Activated naive CD8-positive, alpha-beta T cell (primary cell): ENCODE measurements around the gene ZNF277.
"Not testable (repeated sequence)": the region's sequence is repeated elsewhere in the genome, so short reads cannot be mapped to it uniquely, and the experiment has no call there.

Experiments used
- H3K27ac Mint-ChIP-seq: one replicate; pipeline ENCODE4 v1.8.0; 2021; ENCODE audit warnings: mixed read lengths
- H3K27me3 Mint-ChIP-seq: one replicate; pipeline ENCODE4 v1.8.0; 2021; ENCODE audit warnings: mixed read lengths
- H3K36me3 Mint-ChIP-seq: one replicate; pipeline ENCODE4 v1.8.0; 2021; ENCODE audit warnings: mixed read lengths
- H3K4me1 Mint-ChIP-seq: one replicate; pipeline ENCODE4 v1.8.0; 2021; ENCODE audit warnings: low read depth, mixed read lengths
- H3K4me3 Mint-ChIP-seq: one replicate; pipeline ENCODE4 v1.8.0; 2021; ENCODE audit warnings: mild to moderate bottlenecking, mixed read lengths
- H3K9me3 Mint-ChIP-seq: one replicate; pipeline ENCODE4 v1.8.0; 2021; ENCODE audit warnings: low read depth, mixed read lengths

ZNF277 gene

DNA sequence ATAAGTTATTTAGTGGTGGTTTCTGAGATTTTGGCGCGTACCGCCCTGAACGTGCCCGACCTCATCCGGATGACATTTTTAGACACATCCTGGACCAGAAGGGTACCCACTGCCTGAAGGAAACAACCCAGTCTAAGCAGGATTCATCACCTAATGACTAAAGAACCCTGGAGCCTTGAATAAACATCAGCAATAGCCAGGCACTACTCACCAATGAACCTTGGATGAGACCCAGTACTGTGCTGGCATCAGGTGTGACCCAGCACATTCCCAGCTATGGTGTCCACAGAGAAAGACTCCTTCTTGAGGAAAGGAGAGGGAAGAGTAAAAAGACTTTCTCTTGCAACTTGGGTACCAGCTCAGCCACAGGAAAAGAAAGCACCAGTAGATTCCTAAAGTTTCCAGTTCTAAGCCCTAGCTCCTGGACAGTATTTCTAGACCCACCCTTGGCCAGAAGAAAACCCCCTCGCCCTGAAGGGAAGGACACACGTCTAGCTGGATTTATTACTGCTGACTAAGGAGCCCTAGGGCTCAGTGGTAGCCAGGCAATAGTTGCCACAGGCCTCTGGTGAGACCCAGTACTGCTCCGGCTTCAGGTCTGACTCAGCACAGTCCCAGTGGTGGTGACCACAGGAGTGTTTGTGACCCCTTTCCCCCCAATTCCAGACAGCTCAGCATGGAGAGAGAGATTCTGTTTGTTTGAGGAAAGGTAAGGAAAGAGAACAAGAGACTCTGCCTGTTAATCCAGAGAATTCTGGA lies 32.5 kb downstream of the ZNF277 start:
- no peak overlapping the region for H3K4me3 Mint-ChIP-seq
- no peaks in the 10 kb centered on the region for H3K27me3 Mint-ChIP-seq
- H3K4me1 Mint-ChIP-seq, result peaks cover 3% of the 10 kb centered on the region
- H3K9me3 Mint-ChIP-seq, result peaks cover 22% of the 10 kb centered on the region
- no peak overlapping the region for H3K27ac Mint-ChIP-seq
- peaks cover 24% of the 10 kb centered on the region for H3K36me3 Mint-ChIP-seq

DNA sequence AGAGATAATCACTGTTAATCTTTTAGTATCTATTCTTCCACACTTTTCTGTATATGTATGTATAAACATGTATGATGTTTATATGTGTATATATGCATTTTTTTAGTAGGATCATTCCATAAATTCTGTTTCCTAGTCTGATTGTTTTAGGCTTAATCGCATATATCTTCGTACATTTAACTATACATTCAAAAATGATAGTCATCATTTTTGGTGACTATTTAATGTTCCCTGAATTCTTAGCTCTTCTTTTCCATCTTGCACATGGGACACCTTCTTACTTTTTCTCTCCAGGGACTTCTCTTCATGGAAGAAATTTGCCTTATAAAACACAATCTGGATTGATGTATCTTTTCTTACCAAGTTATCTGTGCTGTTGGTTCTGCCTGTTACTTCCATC lies 42.1 kb downstream of the ZNF277 start:
- H3K4me3 Mint-ChIP-seq, result no peak overlapping the region
- peaks cover 15% of the 10 kb centered on the region for H3K36me3 Mint-ChIP-seq
- H3K4me1 Mint-ChIP-seq, result peaks cover 31% of the 10 kb centered on the region
- no peaks in the 10 kb centered on the region for H3K27me3 Mint-ChIP-seq
- H3K9me3 Mint-ChIP-seq, result no peaks in the 10 kb centered on the region
- no peak overlapping the region for H3K27ac Mint-ChIP-seq

DNA sequence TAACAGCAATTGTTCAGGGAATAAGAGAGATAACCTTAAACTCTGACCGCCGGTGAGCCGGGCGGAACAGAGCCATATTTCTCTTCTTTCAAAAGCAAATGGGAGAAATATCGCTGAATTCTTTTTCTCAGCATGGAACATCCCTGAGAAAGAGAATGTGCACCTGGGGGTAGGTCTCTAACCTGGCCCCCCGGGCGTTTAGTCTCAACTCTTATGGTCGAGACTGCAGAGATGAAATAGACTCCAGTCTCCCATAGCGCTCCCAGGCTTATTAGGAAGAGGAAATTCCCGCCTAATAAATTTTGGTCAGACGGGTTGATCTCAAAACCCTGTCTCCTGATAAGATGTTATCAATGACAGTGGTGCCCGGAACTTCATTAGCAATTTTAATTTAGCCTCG lies 43.5 kb downstream of the ZNF277 start:
- not testable (repeated sequence) for H3K27me3 Mint-ChIP-seq, H3K27ac Mint-ChIP-seq, H3K9me3 Mint-ChIP-seq, H3K4me3 Mint-ChIP-seq
- Mint-ChIP-seq H3K4me1 (peaks cover 41% of the 10 kb centered on the region), H3K36me3 (peaks cover 13% of the 10 kb centered on the region)

DNA sequence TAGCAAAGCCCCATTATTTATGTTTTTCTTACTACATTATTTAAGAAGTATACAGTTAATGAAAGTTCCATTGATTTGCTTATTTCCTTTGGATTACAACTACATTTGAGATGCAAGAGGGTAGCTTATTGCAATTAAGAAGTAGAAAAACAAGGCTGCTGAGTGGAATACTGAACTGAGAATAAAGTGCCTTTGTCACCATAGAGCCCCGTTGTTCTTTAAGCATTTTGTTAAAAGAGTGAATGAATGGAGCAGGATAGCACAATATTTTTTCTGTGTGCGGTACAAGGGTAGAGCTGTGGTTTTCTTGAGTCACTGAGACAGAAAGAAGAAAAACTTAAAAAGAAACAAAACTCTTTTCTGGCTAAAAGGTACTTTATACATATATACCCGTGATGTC lies 45.6 kb downstream of the ZNF277 start:
- Mint-ChIP-seq H3K4me3 (no peak overlapping the region), H3K36me3 (peaks cover 13% of the 10 kb centered on the region), H3K9me3 (no peaks in the 10 kb centered on the region), H3K27ac (peak overlapping the region; percentile 31), H3K4me1 (peaks cover 50% of the 10 kb centered on the region), H3K27me3 (no peaks in the 10 kb centered on the region)

DNA sequence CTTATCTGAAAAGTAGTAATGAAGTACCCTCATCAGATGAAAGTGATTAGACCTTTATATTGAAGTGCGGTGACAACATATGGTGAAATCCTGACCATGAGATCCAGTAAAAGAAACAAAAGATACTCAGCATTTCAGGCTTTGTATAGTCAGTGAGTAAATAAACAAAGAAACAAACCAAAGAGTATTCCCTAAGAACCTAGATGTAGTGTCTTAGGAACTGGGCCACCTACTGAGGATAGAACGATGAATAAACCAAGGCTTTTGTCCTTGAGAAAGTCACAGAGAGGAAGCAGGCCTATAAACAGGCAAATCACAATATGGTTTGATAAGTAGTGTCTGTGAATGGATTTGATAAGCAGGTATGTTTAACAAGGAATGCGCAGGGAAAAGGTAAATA lies 46.2 kb downstream of the ZNF277 start:
- Mint-ChIP-seq H3K4me1 (peaks cover 50% of the 10 kb centered on the region), H3K27me3 (no peaks in the 10 kb centered on the region), H3K36me3 (peaks cover 13% of the 10 kb centered on the region), H3K9me3 (no peaks in the 10 kb centered on the region), H3K4me3 (no peak overlapping the region), H3K27ac (peak overlapping the region; percentile 51)

DNA sequence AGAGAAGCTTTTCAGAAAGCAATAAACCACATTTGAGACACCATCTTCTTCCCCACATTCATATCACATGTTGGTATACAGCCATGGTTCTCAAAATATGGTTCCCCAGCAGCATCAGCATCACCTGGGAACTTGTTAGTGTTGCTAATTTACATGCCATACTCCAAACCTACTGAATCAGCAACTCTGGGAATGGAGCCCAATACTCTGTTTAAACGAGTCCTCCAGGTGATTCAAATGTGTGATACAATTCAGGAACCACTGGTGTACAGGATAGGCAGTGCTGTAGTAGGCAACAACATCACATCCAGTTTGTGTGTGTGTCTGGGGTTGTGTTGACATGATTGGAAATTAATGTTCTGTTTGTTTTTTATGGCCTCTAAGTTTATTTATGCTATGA lies 47.7 kb downstream of the ZNF277 start:
- H3K4me1 Mint-ChIP-seq, result peaks cover 50% of the 10 kb centered on the region
- no peaks in the 10 kb centered on the region for H3K27me3 Mint-ChIP-seq
- no peak overlapping the region for H3K4me3 Mint-ChIP-seq
- H3K9me3 Mint-ChIP-seq, result no peaks in the 10 kb centered on the region
- peaks cover 9% of the 10 kb centered on the region for H3K36me3 Mint-ChIP-seq
- no peak overlapping the region for H3K27ac Mint-ChIP-seq

DNA sequence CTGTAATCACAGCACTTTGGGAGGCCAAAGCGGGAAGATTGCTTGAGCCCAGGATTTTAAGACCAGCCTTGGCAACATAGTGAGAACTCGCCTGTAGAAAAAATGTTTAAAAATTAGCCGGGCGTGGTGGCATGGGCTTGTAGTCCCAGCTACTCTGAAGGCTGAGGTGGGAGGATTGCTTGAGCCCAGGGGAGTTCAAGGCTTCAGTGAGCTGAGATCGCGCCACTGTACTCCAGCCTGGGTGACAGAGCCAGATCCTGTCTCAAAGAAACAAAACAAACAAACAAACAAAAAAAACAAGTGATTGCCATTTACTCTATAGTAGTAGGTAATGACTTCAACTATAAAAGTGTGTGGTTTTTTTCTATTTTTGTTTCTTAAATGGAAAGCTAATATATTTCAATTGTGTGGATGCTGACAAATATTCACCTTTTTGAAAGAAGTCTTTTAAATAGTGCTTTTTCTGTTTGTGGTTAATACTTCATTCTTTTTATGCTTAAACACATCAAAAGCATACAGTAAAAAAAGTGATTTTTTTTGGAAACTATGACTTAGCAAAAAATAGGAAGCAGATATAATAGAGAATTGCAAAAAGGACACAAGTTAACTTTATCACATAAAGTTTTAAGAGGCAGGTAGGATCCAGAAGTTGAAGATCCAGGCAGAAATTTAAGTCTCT lies 48.4 kb downstream of the ZNF277 start:
- Mint-ChIP-seq H3K27me3 (no peaks in the 10 kb centered on the region), H3K27ac (no peak overlapping the region), H3K4me3 (no peak overlapping the region), H3K36me3 (peaks cover 9% of the 10 kb centered on the region), H3K9me3 (no peaks in the 10 kb centered on the region), H3K4me1 (peaks cover 50% of the 10 kb centered on the region)

DNA sequence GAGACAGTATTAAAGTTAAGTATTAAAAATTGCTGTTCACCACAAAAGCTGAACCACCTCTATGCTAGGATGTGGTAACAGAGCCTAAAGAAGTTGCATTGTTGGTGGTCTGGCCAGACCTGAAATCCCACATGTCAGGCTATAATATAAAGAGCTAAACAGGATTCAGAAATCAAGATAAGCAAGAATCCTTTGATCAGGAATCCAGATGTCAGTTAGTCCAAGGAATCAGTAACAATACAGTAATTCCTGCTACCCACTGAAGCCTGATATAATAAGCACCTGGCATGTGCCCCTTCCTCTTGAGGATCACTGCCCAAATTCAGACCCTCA lies 48.9 kb downstream of the ZNF277 start:
- Mint-ChIP-seq H3K36me3 (peaks cover 9% of the 10 kb centered on the region), H3K27ac (no peak overlapping the region), H3K4me3 (no peak overlapping the region), H3K27me3 (no peaks in the 10 kb centered on the region), H3K9me3 (no peaks in the 10 kb centered on the region), H3K4me1 (peaks cover 50% of the 10 kb centered on the region)

DNA sequence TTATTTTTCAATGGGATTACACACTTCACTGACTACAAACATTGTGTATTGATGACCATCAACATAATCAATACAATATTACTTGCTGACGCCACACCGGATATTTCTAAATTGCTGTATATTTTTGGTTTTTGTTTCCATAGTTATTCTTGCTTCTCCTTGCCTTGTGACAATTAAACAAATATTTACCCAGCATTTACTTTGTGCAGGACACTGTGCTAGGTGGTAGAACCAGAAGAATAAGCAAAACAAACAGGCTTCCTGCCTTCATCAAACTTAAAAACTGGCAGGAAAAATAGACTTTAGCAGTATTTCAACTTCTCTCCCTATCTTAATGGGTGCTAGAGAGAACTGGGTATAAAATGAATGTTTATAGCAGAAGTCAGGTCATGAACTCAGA lies 50.6 kb downstream of the ZNF277 start:
- no peak overlapping the region for H3K4me3 Mint-ChIP-seq
- peaks cover 3% of the 10 kb centered on the region for H3K36me3 Mint-ChIP-seq
- peaks cover 45% of the 10 kb centered on the region for H3K4me1 Mint-ChIP-seq
- H3K27ac Mint-ChIP-seq, result no peak overlapping the region
- H3K27me3 Mint-ChIP-seq, result no peaks in the 10 kb centered on the region
- H3K9me3 Mint-ChIP-seq, result no peaks in the 10 kb centered on the region

DNA sequence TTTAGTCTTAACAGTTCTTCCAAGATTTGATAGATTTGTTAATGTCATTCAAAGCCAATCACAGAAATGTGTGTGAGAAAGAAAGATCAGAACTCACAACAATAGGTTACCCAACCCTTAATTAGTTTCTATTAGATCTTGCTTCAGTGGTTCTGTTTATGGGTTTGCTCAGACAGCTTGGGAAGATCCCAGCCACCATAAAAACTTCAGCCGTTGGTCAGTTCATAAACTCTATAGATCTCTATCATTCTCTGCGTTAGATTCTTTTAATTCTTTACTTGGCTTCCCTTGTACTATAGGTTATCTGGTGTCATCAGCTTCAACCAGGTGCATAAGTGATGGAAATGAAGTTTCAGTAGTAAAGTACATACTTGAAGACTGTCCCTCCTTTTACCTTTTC lies 54.4 kb downstream of the ZNF277 start:
- H3K36me3 Mint-ChIP-seq, result no peaks in the 10 kb centered on the region
- H3K4me1 Mint-ChIP-seq, result peaks cover 36% of the 10 kb centered on the region
- no peaks in the 10 kb centered on the region for H3K9me3 Mint-ChIP-seq
- H3K4me3 Mint-ChIP-seq, result no peak overlapping the region
- no peaks in the 10 kb centered on the region for H3K27me3 Mint-ChIP-seq
- no peak overlapping the region for H3K27ac Mint-ChIP-seq

DNA sequence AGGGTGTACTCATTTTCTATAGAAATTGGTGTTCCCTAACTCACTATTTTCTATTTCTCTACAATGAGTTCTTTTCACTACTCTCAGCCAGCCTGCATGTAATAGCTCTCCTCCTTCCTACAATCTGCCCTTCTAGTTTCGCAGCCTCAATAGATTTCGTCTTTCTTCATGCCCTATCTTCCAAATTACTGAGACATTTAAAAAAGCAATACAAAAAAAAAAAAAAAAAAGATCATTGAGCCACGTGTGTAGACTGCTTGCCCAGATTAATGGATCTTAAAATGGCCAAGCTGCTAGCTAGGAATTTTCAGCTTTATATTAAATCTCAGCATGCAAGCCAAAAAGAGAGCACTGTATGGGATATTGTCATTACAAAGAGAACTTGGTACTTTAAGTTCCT lies 55.5 kb downstream of the ZNF277 start:
- H3K27ac Mint-ChIP-seq, result no peak overlapping the region
- H3K27me3 Mint-ChIP-seq, result no peaks in the 10 kb centered on the region

DNA sequence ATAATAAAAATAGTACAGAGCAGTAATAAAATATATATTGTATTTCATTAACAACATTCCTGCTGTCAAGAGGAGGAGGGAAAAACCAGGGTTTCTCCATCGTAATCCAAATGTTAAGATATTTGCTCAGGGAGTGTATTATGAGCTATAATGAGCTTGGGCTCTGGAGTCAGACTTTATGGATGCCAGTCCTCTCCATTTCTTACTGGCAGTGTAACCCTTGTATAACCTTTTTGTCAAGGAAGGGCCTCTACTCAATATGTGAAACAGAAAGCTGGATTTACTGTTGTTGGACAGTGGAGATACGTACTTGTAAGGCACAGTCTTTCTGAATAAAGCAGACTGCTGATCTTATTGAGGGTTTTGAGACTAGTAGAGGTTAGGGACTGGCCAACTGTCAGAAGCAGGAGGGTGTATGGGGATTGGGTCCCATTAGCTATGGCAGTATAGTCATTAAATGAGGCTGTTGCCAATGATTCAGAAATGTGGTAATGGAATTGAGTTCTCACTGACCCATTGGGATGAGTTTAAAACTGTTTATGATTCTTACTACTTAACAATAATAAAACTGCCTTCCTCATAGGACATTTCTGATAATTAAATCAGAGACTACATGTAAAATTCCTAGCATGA lies 56.5 kb downstream of the ZNF277 start:
- Mint-ChIP-seq H3K9me3 (no peaks in the 10 kb centered on the region), H3K4me1 (peaks cover 42% of the 10 kb centered on the region), H3K4me3 (no peak overlapping the region), H3K27me3 (no peaks in the 10 kb centered on the region), H3K27ac (no peak overlapping the region), H3K36me3 (peaks cover 1% of the 10 kb centered on the region)

More for the DNA sequence above, 55.5 kb downstream of the ZNF277 start:
- Mint-ChIP-seq H3K4me3 (no peak overlapping the region), H3K36me3 (no peaks in the 10 kb centered on the region), H3K9me3 (no peaks in the 10 kb centered on the region), H3K4me1 (peaks cover 41% of the 10 kb centered on the region)

DNA sequence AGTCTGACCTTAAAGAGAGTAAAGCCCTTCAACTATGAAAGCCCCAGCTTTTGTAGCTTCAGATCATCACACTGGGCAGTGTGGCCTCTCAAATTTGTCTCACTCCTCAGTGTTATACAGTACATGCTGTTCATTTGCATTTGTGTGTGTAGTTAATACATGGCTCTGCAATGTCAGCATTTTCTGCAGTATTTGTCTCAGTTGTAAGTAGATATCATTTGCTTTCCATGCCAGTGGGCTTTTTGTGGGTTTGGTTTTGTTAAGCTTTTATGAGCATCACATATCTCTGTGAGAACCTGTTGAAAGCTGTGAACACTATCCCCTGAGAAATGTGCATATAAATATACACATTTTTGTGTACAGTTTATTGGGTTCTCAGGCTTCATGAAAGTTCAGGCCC lies 57.0 kb downstream of the ZNF277 start:
- Mint-ChIP-seq H3K27me3 (no peaks in the 10 kb centered on the region), H3K27ac (no peak overlapping the region), H3K9me3 (no peaks in the 10 kb centered on the region), H3K4me1 (peaks cover 43% of the 10 kb centered on the region), H3K36me3 (peaks cover 4% of the 10 kb centered on the region), H3K4me3 (no peak overlapping the region)

DNA sequence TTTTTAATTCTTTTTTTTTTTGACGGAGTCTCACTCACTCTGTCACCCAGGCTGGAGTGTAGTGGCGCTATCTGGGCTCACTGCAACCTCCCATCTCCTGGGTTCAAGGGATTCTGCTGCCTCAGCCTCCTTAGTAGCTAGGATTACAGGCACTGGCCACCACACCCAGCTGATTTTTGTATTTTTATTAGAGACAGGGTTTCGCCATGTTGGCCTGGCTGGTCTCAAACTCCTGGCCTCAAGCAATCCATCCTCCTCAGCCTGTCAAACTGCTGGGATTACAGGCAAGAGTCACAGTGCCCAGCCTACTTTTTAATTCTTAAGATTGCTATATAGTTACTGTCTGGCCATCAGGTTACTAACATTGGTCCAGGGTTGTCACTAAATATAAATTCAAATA lies 59.6 kb downstream of the ZNF277 start:
- Mint-ChIP-seq H3K36me3 (peaks cover 4% of the 10 kb centered on the region), H3K27me3 (no peaks in the 10 kb centered on the region), H3K27ac (no peak overlapping the region), H3K4me3 (no peak overlapping the region), H3K4me1 (peaks cover 40% of the 10 kb centered on the region), H3K9me3 (no peaks in the 10 kb centered on the region)

DNA sequence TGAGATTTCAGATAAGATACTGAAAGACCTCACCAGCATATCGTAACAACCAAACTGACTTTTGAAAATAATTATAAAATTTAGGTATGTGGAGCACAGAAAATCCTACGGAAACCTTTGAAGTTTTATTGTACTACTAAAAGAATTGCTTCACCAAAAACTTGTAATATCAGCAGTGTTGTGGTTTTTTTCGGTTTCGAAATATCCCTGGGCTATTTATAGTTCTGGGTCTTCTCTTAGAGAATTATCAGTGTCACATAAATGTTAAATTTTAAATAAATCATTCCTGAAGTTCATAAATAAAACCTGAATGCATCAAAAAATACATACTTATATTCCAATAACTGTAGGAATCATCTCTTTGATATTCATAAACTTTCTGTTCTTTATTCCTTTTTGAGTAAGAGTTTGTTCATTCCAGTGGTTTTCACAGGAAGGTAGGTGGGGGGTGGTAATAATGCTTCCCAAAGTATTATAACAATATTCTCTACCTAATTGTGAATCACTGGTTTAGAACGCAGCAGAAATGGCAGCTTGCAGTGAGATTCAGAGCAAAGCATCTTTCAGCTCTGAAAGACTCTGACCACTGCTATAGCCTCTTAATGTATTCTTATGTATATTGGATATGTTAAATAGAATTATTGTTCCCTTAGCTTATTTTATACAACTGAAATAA lies 60.2 kb downstream of the ZNF277 start:
- Mint-ChIP-seq H3K36me3 (peaks cover 4% of the 10 kb centered on the region), H3K27me3 (no peaks in the 10 kb centered on the region), H3K4me1 (peaks cover 37% of the 10 kb centered on the region), H3K4me3 (no peak overlapping the region), H3K9me3 (no peaks in the 10 kb centered on the region), H3K27ac (no peak overlapping the region)
